Neural cell (in vitro differentiated cells): ENCODE data around the gene SH3RF3. TPM values are rescaled to one million over a fixed set of nuclear protein-coding genes. Genes with fewer than 3 reads are reported as not detected.

ENCODE experiments used
- H2AFZ ChIP-seq: fragments of 200-600, 300-800 bp; sonication (generic), shearing (Covaris generic); 2 replicates; pipeline ENCODE4 v1.6.0; 2014; ENCODE audit warnings: low read depth, mild to moderate bottlenecking, antibody characterized with exemption, low read length, moderate library complexity
- H3F3A ChIP-seq: fragments of 200-600 bp; shearing (Covaris generic); 2 replicates; pipeline ENCODE4 v1.6.1; 2016; ENCODE audit warnings: mild to moderate bottlenecking, moderate library complexity, mixed read lengths, antibody characterized with exemption, low read length; ENCODE audit not compliant: insufficient read depth, poor library complexity, severe bottlenecking
- H3K27ac ChIP-seq: fragments of 200-600, 300-800 bp; sonication (generic), shearing (Covaris generic); 2 replicates; pipeline ENCODE4 v1.5.1; 2014; ENCODE audit warnings: mild to moderate bottlenecking, low read length, moderate library complexity
- H3K27me3 ChIP-seq: fragments of 300-800, 200-600 bp; sonication (generic), shearing (Covaris generic); 2 replicates; pipeline ENCODE4 v1.6.0; 2014; ENCODE audit warnings: mild to moderate bottlenecking, low read depth, low read length, moderate library complexity; ENCODE audit not compliant: insufficient read depth
- H3K36me3 ChIP-seq: fragments of 300-800, 200-600 bp; sonication (generic), shearing (Covaris generic); 2 replicates; pipeline ENCODE4 v1.5.1; 2014; ENCODE audit warnings: mild to moderate bottlenecking, antibody characterized with exemption, low read length, moderate library complexity; ENCODE audit not compliant: insufficient read depth
- H3K4me2 ChIP-seq: fragments of 300-800, 200-600 bp; sonication (generic), shearing (Covaris generic); 2 replicates; pipeline ENCODE4 v1.6.0; 2014; ENCODE audit warnings: mild to moderate bottlenecking, low read length
- H3K4me3 ChIP-seq: fragments of 300-800, 200-600 bp; sonication (generic), shearing (Covaris generic); 2 replicates; pipeline ENCODE4 v1.5.1; 2014; ENCODE audit warnings: mild to moderate bottlenecking, low read length, moderate library complexity
- H3K79me2 ChIP-seq: fragments of 200-600 bp; shearing (Covaris generic); replicated peaks from 2 replicates; pipeline ENCODE4 v1.6.0; 2014; ENCODE audit warnings: mild to moderate bottlenecking, low read length, moderate library complexity; ENCODE audit not compliant: insufficient read depth
- H3K9ac ChIP-seq: fragments of 300-800, 200-600 bp; sonication (generic), shearing (Covaris generic); 2 replicates; pipeline ENCODE4 v1.6.1; 2016; ENCODE audit warnings: mild to moderate bottlenecking, low read length, mixed read lengths
- H3K9me2 ChIP-seq: fragments of 200-600 bp; shearing (Covaris generic); 2 replicates; pipeline ENCODE4 v1.6.1; 2016; ENCODE audit warnings: mild to moderate bottlenecking, low read length, mixed read lengths; ENCODE audit not compliant: insufficient read depth
- H3K9me3 ChIP-seq: fragments of 200-600, 300-800 bp; sonication (generic), shearing (Covaris generic); 2 replicates; pipeline ENCODE4 v1.6.1; 2016; ENCODE audit warnings: mild to moderate bottlenecking, mixed run types, low read length, moderate library complexity, mixed read lengths
- H4K20me1 ChIP-seq: fragments of 200-600 bp; shearing (Covaris generic); 2 replicates; pipeline ENCODE4 v1.6.1; 2016; ENCODE audit warnings: mild to moderate bottlenecking, mixed run types; ENCODE audit not compliant: insufficient read depth
- EP300 ChIP-seq: fragments of 450-650 bp; conservative IDR thresholded peaks from 2 replicates; pipeline ENCODE4 v1.6.1; 2014; ENCODE audit warnings: antibody characterized with exemption, mild to moderate bottlenecking, moderate library complexity; ENCODE audit not compliant: poor library complexity, severe bottlenecking
- EZH2 ChIP-seq: fragments of 200-600, 300-800 bp; shearing (Covaris generic), sonication (generic); IDR thresholded peaks from 2 replicates; pipeline ENCODE4 v1.6.1; 2014; ENCODE audit warnings: antibody characterized with exemption, low read length, borderline replicate concordance, mild to moderate bottlenecking; ENCODE audit not compliant: insufficient read depth, poor library complexity, severe bottlenecking
- MXI1 ChIP-seq: fragments of 450-650 bp; conservative IDR thresholded peaks from 2 replicates; pipeline ENCODE4 v1.6.1; 2014; ENCODE audit warnings: antibody characterized with exemption, mild to moderate bottlenecking; ENCODE audit not compliant: poor library complexity, severe bottlenecking
- POLR2AphosphoS5 ChIP-seq: IDR thresholded peaks from 2 replicates; pipeline ENCODE4 v1.6.1; 2012
- RAD21 ChIP-seq: fragments of 450-650 bp; conservative IDR thresholded peaks from 2 replicates; pipeline ENCODE4 v1.6.1; 2014; ENCODE audit warnings: antibody characterized with exemption, mild to moderate bottlenecking, moderate library complexity
- SMC3 ChIP-seq: fragments of 450-650 bp; conservative IDR thresholded peaks from 2 replicates; pipeline ENCODE4 v1.6.1; 2014; ENCODE audit warnings: antibody characterized with exemption, mild to moderate bottlenecking, moderate library complexity; ENCODE audit not compliant: poor library complexity
- TAF1 ChIP-seq: IDR thresholded peaks from 2 replicates; pipeline ENCODE4 v1.6.1; 2012; ENCODE audit warnings: low read depth
- polyA plus RNA-seq: library from polyadenylated mRNA; depleted of rRNA; stranded (reverse); fragments of >200 nt; gene quantifications from 2 replicates; pipeline ENCODE4 v1.2.3, GENCODE V29; 2014
- TF ChIP-seq, protein P1 (sequence below): fragments of 450-650 bp; IDR thresholded peaks from 2 replicates; pipeline ENCODE4 v1.5.1; 2014; ENCODE audit warnings: antibody characterized with exemption, mild to moderate bottlenecking, moderate library complexity; ENCODE audit not compliant: poor library complexity, severe bottlenecking
- TF ChIP-seq, protein P2 (sequence below): IDR thresholded peaks from 2 replicates; pipeline ENCODE4 v1.6.1; 2012; ENCODE audit warnings: borderline replicate concordance

Gene SH3RF3
- polyA plus RNA-seq, 1 donor from 2014 or later = 0.53 TPM

DNA sequence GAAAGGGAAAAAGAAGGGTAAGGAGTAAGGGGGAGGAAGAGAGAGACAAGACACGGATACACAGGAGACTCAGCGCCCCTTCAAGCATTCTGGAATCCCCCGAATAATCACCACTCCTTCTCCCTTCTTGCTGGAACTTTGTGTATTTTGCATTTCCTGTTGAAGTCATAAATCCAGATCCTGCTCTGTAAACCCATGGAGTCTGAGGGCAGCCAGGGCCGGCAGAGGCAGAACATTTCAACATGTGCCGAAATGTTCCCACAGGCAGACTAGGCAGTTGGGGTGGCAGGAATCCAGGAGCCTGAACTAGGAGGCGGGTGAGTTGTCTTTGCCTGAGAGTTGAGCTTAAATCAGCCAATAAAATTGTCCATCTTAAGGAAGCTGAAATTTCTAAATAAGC, 193.1 kb downstream of the SH3RF3 start:
- Histone ChIP-seq H3K9me2 (no peaks in the 10 kb centered on the region), H3K4me2 (no peak overlapping the region), H3K9me3 (no peaks in the 10 kb centered on the region), H3K79me2 (no peaks in the 10 kb centered on the region), H3K36me3 (no peaks in the 10 kb centered on the region), H3K9ac (no peak overlapping the region), H3K27me3 (no peaks in the 10 kb centered on the region), H3K4me3 (no peak overlapping the region), H2AFZ (no peak overlapping the region), H3F3A (no peaks in the 10 kb centered on the region), H3K27ac (no peak overlapping the region), H4K20me1 (no peaks in the 10 kb centered on the region)
- TF ChIP-seq SMC3 (no peak), MXI1 (no peak), EP300 (no peak), TAF1 (no peak), EZH2 (no peak), POLR2AphosphoS5 (no peak)
- TF ChIP-seq, protein P1, sequence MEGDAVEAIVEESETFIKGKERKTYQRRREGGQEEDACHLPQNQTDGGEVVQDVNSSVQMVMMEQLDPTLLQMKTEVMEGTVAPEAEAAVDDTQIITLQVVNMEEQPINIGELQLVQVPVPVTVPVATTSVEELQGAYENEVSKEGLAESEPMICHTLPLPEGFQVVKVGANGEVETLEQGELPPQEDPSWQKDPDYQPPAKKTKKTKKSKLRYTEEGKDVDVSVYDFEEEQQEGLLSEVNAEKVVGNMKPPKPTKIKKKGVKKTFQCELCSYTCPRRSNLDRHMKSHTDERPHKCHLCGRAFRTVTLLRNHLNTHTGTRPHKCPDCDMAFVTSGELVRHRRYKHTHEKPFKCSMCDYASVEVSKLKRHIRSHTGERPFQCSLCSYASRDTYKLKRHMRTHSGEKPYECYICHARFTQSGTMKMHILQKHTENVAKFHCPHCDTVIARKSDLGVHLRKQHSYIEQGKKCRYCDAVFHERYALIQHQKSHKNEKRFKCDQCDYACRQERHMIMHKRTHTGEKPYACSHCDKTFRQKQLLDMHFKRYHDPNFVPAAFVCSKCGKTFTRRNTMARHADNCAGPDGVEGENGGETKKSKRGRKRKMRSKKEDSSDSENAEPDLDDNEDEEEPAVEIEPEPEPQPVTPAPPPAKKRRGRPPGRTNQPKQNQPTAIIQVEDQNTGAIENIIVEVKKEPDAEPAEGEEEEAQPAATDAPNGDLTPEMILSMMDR = no peak

DNA sequence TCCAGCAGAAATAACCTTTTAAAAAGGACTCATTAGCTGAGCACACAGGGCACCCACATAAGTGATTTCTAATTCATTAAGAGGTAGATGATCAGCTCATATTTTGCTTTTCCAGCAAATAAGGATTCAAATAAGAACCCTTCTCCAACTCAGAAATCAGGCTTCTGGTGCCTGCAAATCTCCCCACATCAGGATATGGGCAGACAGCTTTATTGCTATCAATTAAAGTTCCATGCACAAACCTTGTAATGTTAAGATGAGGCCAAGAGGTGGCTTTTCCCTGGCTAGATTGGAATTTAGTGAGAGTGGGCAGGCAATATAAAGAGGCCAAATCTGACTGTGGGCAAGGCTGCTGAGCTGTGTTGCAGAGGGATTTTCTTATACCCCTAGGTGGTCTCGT, 193.6 kb downstream of the SH3RF3 start:
- H3K36me3 ChIP-seq = no peaks in the 10 kb centered on the region
- H3K79me2 ChIP-seq = no peaks in the 10 kb centered on the region
- no peaks in the 10 kb centered on the region for H3K9me3 ChIP-seq
- no peak overlapping the region for H3K4me2 ChIP-seq
- no peak overlapping the region for H2AFZ ChIP-seq
- H3K9me2 ChIP-seq = no peaks in the 10 kb centered on the region
- no peaks in the 10 kb centered on the region for H3F3A ChIP-seq
- H3K27ac ChIP-seq = no peak overlapping the region
- H4K20me1 ChIP-seq = no peaks in the 10 kb centered on the region
- TF ChIP-seq RAD21 = no peak
- TF ChIP-seq SMC3 = no peak
- TF ChIP-seq EZH2 = no peak
- TF ChIP-seq POLR2AphosphoS5 = no peak
- TF ChIP-seq, protein P2, sequence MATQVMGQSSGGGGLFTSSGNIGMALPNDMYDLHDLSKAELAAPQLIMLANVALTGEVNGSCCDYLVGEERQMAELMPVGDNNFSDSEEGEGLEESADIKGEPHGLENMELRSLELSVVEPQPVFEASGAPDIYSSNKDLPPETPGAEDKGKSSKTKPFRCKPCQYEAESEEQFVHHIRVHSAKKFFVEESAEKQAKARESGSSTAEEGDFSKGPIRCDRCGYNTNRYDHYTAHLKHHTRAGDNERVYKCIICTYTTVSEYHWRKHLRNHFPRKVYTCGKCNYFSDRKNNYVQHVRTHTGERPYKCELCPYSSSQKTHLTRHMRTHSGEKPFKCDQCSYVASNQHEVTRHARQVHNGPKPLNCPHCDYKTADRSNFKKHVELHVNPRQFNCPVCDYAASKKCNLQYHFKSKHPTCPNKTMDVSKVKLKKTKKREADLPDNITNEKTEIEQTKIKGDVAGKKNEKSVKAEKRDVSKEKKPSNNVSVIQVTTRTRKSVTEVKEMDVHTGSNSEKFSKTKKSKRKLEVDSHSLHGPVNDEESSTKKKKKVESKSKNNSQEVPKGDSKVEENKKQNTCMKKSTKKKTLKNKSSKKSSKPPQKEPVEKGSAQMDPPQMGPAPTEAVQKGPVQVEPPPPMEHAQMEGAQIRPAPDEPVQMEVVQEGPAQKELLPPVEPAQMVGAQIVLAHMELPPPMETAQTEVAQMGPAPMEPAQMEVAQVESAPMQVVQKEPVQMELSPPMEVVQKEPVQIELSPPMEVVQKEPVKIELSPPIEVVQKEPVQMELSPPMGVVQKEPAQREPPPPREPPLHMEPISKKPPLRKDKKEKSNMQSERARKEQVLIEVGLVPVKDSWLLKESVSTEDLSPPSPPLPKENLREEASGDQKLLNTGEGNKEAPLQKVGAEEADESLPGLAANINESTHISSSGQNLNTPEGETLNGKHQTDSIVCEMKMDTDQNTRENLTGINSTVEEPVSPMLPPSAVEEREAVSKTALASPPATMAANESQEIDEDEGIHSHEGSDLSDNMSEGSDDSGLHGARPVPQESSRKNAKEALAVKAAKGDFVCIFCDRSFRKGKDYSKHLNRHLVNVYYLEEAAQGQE = no peak
- no peak for TF ChIP-seq MXI1
- TF ChIP-seq TAF1 = no peak
- TF ChIP-seq, protein P1 = peak; percentile 21
- TF ChIP-seq EP300 = no peak
- H3K27me3 ChIP-seq = no peaks in the 10 kb centered on the region
- no peak overlapping the region for H3K9ac ChIP-seq
- H3K4me3 ChIP-seq = no peak overlapping the region
